ENCODE data around the gene ALDH2. TPM values are rescaled to one million over a fixed set of nuclear protein-coding genes. Genes with fewer than 3 reads are reported as not detected.

ALDH2 gene
- total RNA-seq, 1 donor from 2014 or later, result 66.4 TPM

DNA sequence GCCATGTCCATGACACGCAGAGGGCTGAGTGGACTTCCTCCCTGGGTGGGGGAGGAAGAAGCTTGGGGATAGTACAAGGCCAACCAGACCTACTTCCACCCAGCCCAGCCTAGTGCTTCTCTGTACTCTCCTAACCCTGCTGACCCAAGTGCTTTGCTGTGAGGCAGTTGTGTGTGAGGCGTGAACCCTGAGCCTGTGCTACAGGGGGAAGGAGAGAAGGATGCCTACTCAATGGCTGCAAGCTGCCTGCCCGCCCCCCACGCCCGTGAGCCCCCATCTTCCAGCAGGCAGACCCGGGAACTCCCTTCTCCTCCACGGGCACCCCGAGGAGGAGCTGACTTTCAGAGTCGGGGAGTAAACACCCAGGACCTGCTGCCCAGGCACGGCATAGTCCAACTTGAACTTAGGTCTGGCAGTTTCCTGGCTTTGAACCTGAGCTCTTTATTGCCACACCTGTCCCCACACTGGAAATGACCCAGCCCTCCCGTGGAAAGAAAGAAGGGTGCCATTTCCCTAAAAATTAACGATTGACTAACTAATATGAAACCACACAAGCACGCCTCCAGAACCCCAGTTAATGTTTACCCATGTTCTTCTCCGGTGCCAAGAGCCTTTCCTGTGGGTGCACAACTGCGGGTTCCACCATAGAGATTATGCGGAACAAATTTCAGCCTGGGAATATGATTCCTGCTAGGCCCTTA is 10.8 kb downstream of the ALDH2 start:
- no peak overlapping the region for H3K4me3 ChIP-seq
- no peaks in the 10 kb centered on the region for H3K9me3 ChIP-seq
- no peak for DNase-seq (ENCODE audit: low spot score in 2 of 2)
- peaks cover 27 to 40% of the 10 kb centered on the region in 2 donors for H3K4me1 ChIP-seq
- TF ChIP-seq, protein P1, sequence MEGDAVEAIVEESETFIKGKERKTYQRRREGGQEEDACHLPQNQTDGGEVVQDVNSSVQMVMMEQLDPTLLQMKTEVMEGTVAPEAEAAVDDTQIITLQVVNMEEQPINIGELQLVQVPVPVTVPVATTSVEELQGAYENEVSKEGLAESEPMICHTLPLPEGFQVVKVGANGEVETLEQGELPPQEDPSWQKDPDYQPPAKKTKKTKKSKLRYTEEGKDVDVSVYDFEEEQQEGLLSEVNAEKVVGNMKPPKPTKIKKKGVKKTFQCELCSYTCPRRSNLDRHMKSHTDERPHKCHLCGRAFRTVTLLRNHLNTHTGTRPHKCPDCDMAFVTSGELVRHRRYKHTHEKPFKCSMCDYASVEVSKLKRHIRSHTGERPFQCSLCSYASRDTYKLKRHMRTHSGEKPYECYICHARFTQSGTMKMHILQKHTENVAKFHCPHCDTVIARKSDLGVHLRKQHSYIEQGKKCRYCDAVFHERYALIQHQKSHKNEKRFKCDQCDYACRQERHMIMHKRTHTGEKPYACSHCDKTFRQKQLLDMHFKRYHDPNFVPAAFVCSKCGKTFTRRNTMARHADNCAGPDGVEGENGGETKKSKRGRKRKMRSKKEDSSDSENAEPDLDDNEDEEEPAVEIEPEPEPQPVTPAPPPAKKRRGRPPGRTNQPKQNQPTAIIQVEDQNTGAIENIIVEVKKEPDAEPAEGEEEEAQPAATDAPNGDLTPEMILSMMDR (IDR thresholded peaks at IDR 0.05), result no peak
- peaks cover 7 to 20% of the 10 kb centered on the region in 2 donors for H3K36me3 ChIP-seq
- intact Hi-C loops (cut with DNase I), result no loop called here
- no peaks in the 10 kb centered on the region for H3K27me3 ChIP-seq
- peak overlapping the region; percentile 84 to 86 for H3K27ac ChIP-seq

DNA sequence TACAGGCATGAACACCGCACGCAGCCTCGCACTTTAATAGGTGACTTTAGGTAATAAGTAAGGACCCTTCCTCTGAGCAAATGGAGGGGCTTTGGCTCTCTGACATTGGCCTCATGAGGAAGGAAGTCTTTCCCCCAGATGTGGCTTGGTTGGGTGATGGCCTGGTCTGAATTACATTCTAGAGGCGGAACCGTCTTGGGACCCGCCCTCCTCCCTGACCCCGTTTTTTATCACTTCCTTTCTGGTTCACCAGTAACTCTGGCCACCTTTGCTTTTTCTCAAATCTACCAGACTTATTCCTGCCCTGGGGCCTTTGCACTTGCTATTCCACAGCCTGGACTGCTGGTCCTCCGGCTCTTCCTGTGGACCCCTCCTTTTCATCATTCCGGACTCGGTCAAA is 13.4 kb downstream of the ALDH2 start:
- Histone ChIP-seq H3K9me3 (no peaks in the 10 kb centered on the region), H3K4me1 (peaks cover 11 to 18% of the 10 kb centered on the region in 2 donors), H3K36me3 (peaks cover 32 to 45% of the 10 kb centered on the region in 2 donors), H3K27me3 (no peaks in the 10 kb centered on the region), H3K4me3 (no peak overlapping the region), H3K27ac (no peak overlapping the region)
- intact Hi-C loops (cut with DNase I), result no loop called here
- no peak for DNase-seq (ENCODE audit: low spot score in 2 of 2)
- TF ChIP-seq, protein P1 (IDR thresholded peaks at IDR 0.05), result no peak

DNA sequence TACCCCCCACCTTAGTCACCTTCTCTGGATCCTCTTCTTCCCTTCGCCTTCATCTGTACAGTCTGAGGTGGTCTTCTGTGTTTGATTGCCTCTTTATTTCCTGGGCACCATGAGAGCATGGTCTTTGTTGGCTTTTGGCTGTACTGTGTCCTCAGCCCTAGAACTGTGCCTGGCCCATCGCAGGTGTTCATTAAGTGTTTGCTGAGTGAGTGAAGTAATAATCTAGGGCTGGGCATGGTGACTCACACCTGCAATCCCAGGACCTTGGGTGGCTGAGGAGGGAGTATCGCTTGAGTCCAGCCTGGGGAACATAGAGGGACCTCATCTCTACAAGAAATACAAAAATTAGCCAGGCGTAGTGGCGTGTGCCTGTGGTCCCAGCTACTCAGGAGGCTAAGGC is 13.9 kb downstream of the ALDH2 start:
- no peaks in the 10 kb centered on the region for H3K9me3 ChIP-seq
- TF ChIP-seq, protein P1 (IDR thresholded peaks at IDR 0.05), result no peak
- H3K4me1 ChIP-seq, result peaks cover 9 to 16% of the 10 kb centered on the region in 2 donors
- H3K27me3 ChIP-seq, result no peaks in the 10 kb centered on the region
- no peak overlapping the region for H3K27ac ChIP-seq
- intact Hi-C loops (cut with DNase I), result no loop called here
- no peak for DNase-seq (ENCODE audit: low spot score in 2 of 2)
- H3K36me3 ChIP-seq, result peaks cover 37 to 50% of the 10 kb centered on the region in 2 donors
- no peak overlapping the region for H3K4me3 ChIP-seq

DNA sequence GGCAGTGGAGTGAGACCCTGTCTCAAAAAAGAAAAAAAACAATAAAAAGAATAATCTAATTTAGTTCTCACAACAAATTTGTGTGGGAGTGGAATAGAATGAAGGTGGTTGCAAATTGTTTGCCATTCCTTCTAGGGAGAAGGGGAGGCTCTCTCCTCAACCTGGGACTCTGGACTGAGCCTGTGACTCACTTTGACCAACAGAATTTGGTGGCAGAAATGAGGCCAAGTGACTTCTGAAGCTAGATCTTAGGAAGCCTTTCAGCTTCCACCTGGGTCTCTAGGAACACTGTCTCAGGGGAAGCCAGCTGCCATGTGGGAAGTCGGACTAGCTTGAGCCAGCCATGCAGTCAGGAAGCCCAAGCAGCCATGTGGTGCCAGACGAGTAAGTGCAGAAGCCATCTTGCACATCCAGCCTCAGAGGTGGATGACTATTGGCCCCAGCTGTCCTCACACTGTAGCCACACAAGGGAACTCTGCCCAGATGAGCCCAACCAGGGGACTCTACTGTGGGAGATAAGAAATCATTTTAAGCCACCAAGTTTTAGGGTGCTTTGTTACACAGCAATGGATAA is 14.4 kb downstream of the ALDH2 start:
- H3K27ac ChIP-seq, result no peak overlapping the region
- no peak for DNase-seq (ENCODE audit: low spot score in 2 of 2)
- peaks cover 38 to 52% of the 10 kb centered on the region in 2 donors for H3K36me3 ChIP-seq
- no peaks in the 10 kb centered on the region for H3K9me3 ChIP-seq
- H3K27me3 ChIP-seq, result no peaks in the 10 kb centered on the region
- H3K4me1 ChIP-seq, result peaks cover 6 to 10% of the 10 kb centered on the region in 2 donors
- no peak overlapping the region for H3K4me3 ChIP-seq
- TF ChIP-seq, protein P1 (IDR thresholded peaks at IDR 0.05), result no peak
- intact Hi-C loops (cut with DNase I), result no loop called here

DNA sequence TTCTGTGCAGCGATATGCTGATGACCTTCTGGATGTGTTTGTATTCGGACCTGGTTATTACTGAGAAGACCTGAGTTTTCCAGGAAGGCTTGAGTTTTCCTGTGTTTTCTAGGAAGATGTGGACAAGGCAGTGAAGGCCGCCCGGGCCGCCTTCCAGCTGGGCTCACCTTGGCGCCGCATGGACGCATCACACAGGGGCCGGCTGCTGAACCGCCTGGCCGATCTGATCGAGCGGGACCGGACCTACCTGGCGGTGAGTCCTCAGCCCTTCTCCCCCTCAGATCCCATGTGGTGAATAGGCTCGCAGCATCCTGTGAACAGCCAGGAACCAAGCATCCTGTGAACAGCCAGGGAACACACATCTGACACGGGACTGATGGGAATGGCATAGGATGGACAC is 16.3 kb downstream of the ALDH2 start:
- TF ChIP-seq, protein P1 (IDR thresholded peaks at IDR 0.05), result no peak
- no peak overlapping the region for H3K27ac ChIP-seq
- intact Hi-C loops (cut with DNase I), result no loop called here
- DNase-seq (ENCODE audit: low spot score in 2 of 2), result no peak
- H3K9me3 ChIP-seq, result no peaks in the 10 kb centered on the region
- no peaks in the 10 kb centered on the region for H3K27me3 ChIP-seq
- H3K4me3 ChIP-seq, result no peak overlapping the region
- peaks cover 46 to 58% of the 10 kb centered on the region in 2 donors for H3K36me3 ChIP-seq
- no peaks in the 10 kb centered on the region for H3K4me1 ChIP-seq

Data from ascending aorta (tissue), 2 donors.